ENCODE data around the gene PRDM2.

Gene PRDM2

GRCh38 chr1:13707164-13707563 lies 7.2 kb downstream of the PRDM2 start:
- CTCF ChIA-PET: interaction anchor here (0.6 to 0.9 kb wide), 2 partner anchors 8 to 479 kb away, joined by 3 read pairs; no protein-coding TSS in a partner anchor
- Histone ChIP-seq H3K36me3 (ENCODE audit: control insufficient read depth in 2 of 2, insufficient read depth in 1 of 2, low read length in 2 of 2) (no peaks in the 10 kb centered on the region), H3K4me3 (ENCODE audit: low read depth, low read length) (no peak overlapping the region), H3K4me1 (ENCODE audit: control insufficient read depth, insufficient read depth, low read length) (peaks cover 7% of the 10 kb centered on the region; the same call in 1 of the 2 replicates), H3K27ac (ENCODE audit: extremely low read depth, low read depth, low read length) (no peak overlapping the region), H3K9me3 (ENCODE audit: control insufficient read depth, insufficient read depth, low read depth, low read length) (no peaks in the 10 kb centered on the region)
- POLR2A ChIA-PET: interaction anchor here (2.7 kb wide), 1 partner anchor 42 kb away, joined by 10 read pairs; no protein-coding TSS in a partner anchor
- no peak for TF ChIP-seq PRDM6 (tag by site-specific recombination; IDR thresholded peaks at IDR 0.05)

GRCh38 chr1:13708380-13708982 lies 8.5 kb downstream of the PRDM2 start:
- CTCF ChIA-PET: no interaction called here
- H3K4me1 ChIP-seq (ENCODE audit: control insufficient read depth, insufficient read depth, low read length): peaks cover 7% of the 10 kb centered on the region; the same call in 1 of the 2 replicates
- no peak overlapping the region for H3K4me3 ChIP-seq (ENCODE audit: low read depth, low read length)
- no peaks in the 10 kb centered on the region for H3K9me3 ChIP-seq (ENCODE audit: control insufficient read depth, insufficient read depth, low read depth, low read length)
- no peak overlapping the region; the same call in 1 of the 2 replicates for H3K27ac ChIP-seq (ENCODE audit: extremely low read depth, low read depth, low read length)
- TF ChIP-seq ZNF530 (tag by site-specific recombination; IDR thresholded peaks at IDR 0.05; ENCODE audit: low read depth): no peak
- no peak for TF ChIP-seq ZNF529 (tag by site-specific recombination; IDR thresholded peaks at IDR 0.05; ENCODE audit: insufficient replicate concordance)
- TF ChIP-seq ZNF558 (tag by site-specific recombination; IDR thresholded peaks at IDR 0.05): no peak
- TF ChIP-seq ZNF138 (tag by site-specific recombination; IDR thresholded peaks at IDR 0.05; ENCODE audit: borderline replicate concordance): no peak
- no peak for TF ChIP-seq ZBTB26 (tag by site-specific recombination; optimal IDR thresholded peaks at IDR 0.05)
- TF ChIP-seq ZNF221 (tag by site-specific recombination; IDR thresholded peaks at IDR 0.05; ENCODE audit: borderline replicate concordance): no peak
- TF ChIP-seq ZNF626 (tag by site-specific recombination; IDR thresholded peaks at IDR 0.05): no peak
- no peak for TF ChIP-seq ZNF280C (tag by site-specific recombination; IDR thresholded peaks at IDR 0.05)
- no peak for TF ChIP-seq ZNF501 (tag by site-specific recombination; IDR thresholded peaks at IDR 0.05)
- no peak for TF ChIP-seq ZNF596 (tag by site-specific recombination; IDR thresholded peaks at IDR 0.05)
- no peak for TF ChIP-seq ZNF175 (tag by site-specific recombination; IDR thresholded peaks at IDR 0.05)
- no peak for TF ChIP-seq ZBTB1 (tag by site-specific recombination; IDR thresholded peaks at IDR 0.05)
- TF ChIP-seq ELK4 (IDR thresholded peaks at IDR 0.05; ENCODE audit: borderline replicate concordance, low read depth, low read length): no peak
- TF ChIP-seq HOXD13 (CRISPR knock-in tag; IDR thresholded peaks at IDR 0.05; ENCODE audit: borderline replicate concordance): no peak
- TF ChIP-seq PRDM1 (tag by site-specific recombination; IDR thresholded peaks at IDR 0.05): peak; percentile 64
- no peak for TF ChIP-seq KLF9 (tag by site-specific recombination; IDR thresholded peaks at IDR 0.05; ENCODE audit: low read depth)
- peak; percentile 84; the same call in 1 of the 2 replicates for TF ChIP-seq TRIM28 (IDR thresholded peaks at IDR 0.05; ENCODE audit: borderline replicate concordance, low read length)
- peak; percentile 30; the same call in 1 of the 2 replicates for TF ChIP-seq ZNF335 (tag by site-specific recombination; conservative IDR thresholded peaks at IDR 0.05)
- no peak for TF ChIP-seq GLIS2 (tag by site-specific recombination; IDR thresholded peaks at IDR 0.05)
- no peak for TF ChIP-seq ZNF292 (tag by site-specific recombination; IDR thresholded peaks at IDR 0.05; ENCODE audit: borderline replicate concordance, low read depth)
- no peak for TF ChIP-seq ZNF555 (tag by site-specific recombination; conservative IDR thresholded peaks at IDR 0.05)
- no peak for TF ChIP-seq ZBTB21 (tag by site-specific recombination; IDR thresholded peaks at IDR 0.05)
- no peak for TF ChIP-seq ZIC2 (tag by site-specific recombination; IDR thresholded peaks at IDR 0.05)
- no peak for TF ChIP-seq ZNF580 (tag by site-specific recombination; IDR thresholded peaks at IDR 0.05)
- TF ChIP-seq ZBTB17 (tag by site-specific recombination; IDR thresholded peaks at IDR 0.05): peak; percentile 62; the same call in 1 of the 2 replicates
- no peak for TF ChIP-seq ZNF112 (tag by site-specific recombination; IDR thresholded peaks at IDR 0.05)
- TF ChIP-seq ZBTB20 (tag by site-specific recombination; IDR thresholded peaks at IDR 0.05): peak; percentile 78
- POLR2A ChIA-PET: no interaction called here
- H3K36me3 ChIP-seq (ENCODE audit: control insufficient read depth in 2 of 2, insufficient read depth in 1 of 2, low read length in 2 of 2): no peaks in the 10 kb centered on the region

All from HEK293 (cell line).